ENCODE data around the gene PCDHGC5. TPM values are rescaled to one million over a fixed set of nuclear protein-coding genes. Genes with fewer than 3 reads are reported as not detected.

PCDHGC5 gene
- total and polyA plus RNA-seq, 2 experiments from 2014 or later: 0.16 to 1.5 TPM

GRCh38 chr5:141465351-141465750 is 23.5 kb upstream of the PCDHGC5 start:
- no peaks in the 10 kb centered on the region for H3F3A ChIP-seq (replicated peaks; ENCODE audit: low read depth)
- no peaks in the 10 kb centered on the region for H3K4me1 Mint-ChIP-seq
- H3K9me2 ChIP-seq (ENCODE audit: insufficient read depth): no peaks in the 10 kb centered on the region
- no peak overlapping the region for H2AFZ ChIP-seq
- DNase-seq (ENCODE audit: low spot score) (no peak), ATAC-seq (no peak)
- H3K4me2 ChIP-seq: no peak overlapping the region
- H3K27ac Mint-ChIP-seq: 0 out of 2 replicates have a peak overlapping the region, but pooled peaks have one; percentile 11
- H3K4me1 ChIP-seq (ENCODE audit: insufficient read depth): no peaks in the 10 kb centered on the region
- TF ChIP-seq CREB1 (CRISPR knock-in tag; IDR thresholded peaks at IDR 0.05; ENCODE audit: low read depth): no peak
- no peak for TF ChIP-seq JUNB (IDR thresholded peaks at IDR 0.05; ENCODE audit: unreplicated experiment)
- TF ChIP-seq POLR2AphosphoS5 (IDR thresholded peaks at IDR 0.05; ENCODE audit: low read depth): no peak
- H3K36me3 ChIP-seq (ENCODE audit: insufficient read depth): no peaks in the 10 kb centered on the region
- no peaks in the 10 kb centered on the region; the same call in 1 of the 2 replicates for H3K79me2 ChIP-seq (replicated peaks; ENCODE audit: insufficient read depth)
- no peak overlapping the region for H3K4me3 Mint-ChIP-seq
- H4K20me1 ChIP-seq (replicated peaks; ENCODE audit: insufficient read depth): no peaks in the 10 kb centered on the region
- H3K4me3 ChIP-seq: no peak overlapping the region
- H3K9me3 Mint-ChIP-seq: no peaks in the 10 kb centered on the region
- no peak overlapping the region for H3K27ac ChIP-seq (ENCODE audit: low read depth)
- no peaks in the 10 kb centered on the region for H3K27me3 ChIP-seq (ENCODE audit: insufficient read depth)
- no peaks in the 10 kb centered on the region for H3K27me3 Mint-ChIP-seq (ENCODE audit: insufficient read depth, low read depth, poor library complexity)
- peaks cover 3% of the 10 kb centered on the region; the same call in 1 of the 3 replicates for H3K36me3 Mint-ChIP-seq (ENCODE audit: low read depth)

- Histone ChIP-seq H3K4me3 (peak within 1 kb of the TSS; percentile 66), H3K9me2 (ENCODE audit: insufficient read depth) (no peaks in the 10 kb centered on the region), H3K36me3 (ENCODE audit: insufficient read depth) (no peaks in the 10 kb centered on the region), H3F3A (replicated peaks; ENCODE audit: low read depth) (0 out of 2 replicates have a peak, but pooled peaks cover 4% of the 10 kb centered on the region), H2AFZ (peak within 1 kb of the TSS; percentile 89), H3K4me2 (peak within 1 kb of the TSS; percentile 83), H3K79me2 (replicated peaks; ENCODE audit: insufficient read depth) (no peaks in the 10 kb centered on the region; the same call in none of the 2 replicates), H4K20me1 (replicated peaks; ENCODE audit: insufficient read depth) (peaks cover 19% of the 10 kb centered on the region), H3K27ac (ENCODE audit: low read depth) (no peak within 1 kb of the TSS), H3K4me1 (ENCODE audit: insufficient read depth) (no peaks in the 10 kb centered on the region; the same call in 1 of the 2 replicates), H3K27me3 (ENCODE audit: insufficient read depth) (peaks cover 39% of the 10 kb centered on the region)
- peaks cover 27% of the 10 kb centered on the region for H3K27me3 Mint-ChIP-seq (ENCODE audit: insufficient read depth, low read depth, poor library complexity)
- H3K9me3 Mint-ChIP-seq: peaks cover 26% of the 10 kb centered on the region
- TF ChIP-seq ZNF331 (CRISPR knock-in tag; IDR thresholded peaks at IDR 0.05; ENCODE audit: low read depth) (no peak), CTCF (conservative IDR thresholded peaks at IDR 0.05; ENCODE audit: low read depth in 2 of 2) (peak in 1 of 2 experiments; percentile 59; a peak in 2 of 4 replicates)
- no peak within 1 kb of the TSS; the same call in 1 of the 2 replicates for H3K27ac Mint-ChIP-seq
- peaks cover 26% of the 10 kb centered on the region for H3K36me3 Mint-ChIP-seq (ENCODE audit: low read depth)
- ATAC-seq: peak; percentile 95
- H3K4me3 Mint-ChIP-seq: peak within 1 kb of the TSS; percentile 92
- H3K4me1 Mint-ChIP-seq: peaks cover 21% of the 10 kb centered on the region
- peak; percentile 95 for DNase-seq (ENCODE audit: low spot score)
Observed at GRCh38 chr5:141475625-141476131, 13.2 kb upstream of the PCDHGC5 start, which contains the start of gene PCDHGC3. TSS of gene PCDHGC3 (plus strand) at chr5:141475966. CDS start at chr5:141476117, 151 bp downstream.

GRCh38 chr5:141476132-141476911 is 12.6 kb upstream of the PCDHGC5 start:
- Histone ChIP-seq H3F3A (replicated peaks; ENCODE audit: low read depth) (0 out of 2 replicates have a peak, but pooled peaks cover 4% of the 10 kb centered on the region), H4K20me1 (replicated peaks; ENCODE audit: insufficient read depth) (peaks cover 19% of the 10 kb centered on the region), H3K79me2 (replicated peaks; ENCODE audit: insufficient read depth) (no peaks in the 10 kb centered on the region; the same call in none of the 2 replicates), H3K36me3 (ENCODE audit: insufficient read depth) (no peaks in the 10 kb centered on the region), H3K4me3 (peak overlapping the region; percentile 66), H3K4me2 (peak overlapping the region; percentile 83), H3K4me1 (ENCODE audit: insufficient read depth) (no peaks in the 10 kb centered on the region; the same call in 1 of the 2 replicates), H3K27ac (ENCODE audit: low read depth) (no peak overlapping the region), H3K27me3 (ENCODE audit: insufficient read depth) (peaks cover 39% of the 10 kb centered on the region), H2AFZ (peak overlapping the region; percentile 89), H3K9me2 (ENCODE audit: insufficient read depth) (no peaks in the 10 kb centered on the region)
- Mint-ChIP-seq H3K27me3 (ENCODE audit: insufficient read depth, low read depth, poor library complexity) (peaks cover 27% of the 10 kb centered on the region), H3K9me3 (peaks cover 26% of the 10 kb centered on the region), H3K27ac (no peak overlapping the region), H3K36me3 (ENCODE audit: low read depth) (peaks cover 26% of the 10 kb centered on the region), H3K4me3 (peak overlapping the region; percentile 92), H3K4me1 (peaks cover 21% of the 10 kb centered on the region)
- ATAC-seq (peak; percentile 51), DNase-seq (ENCODE audit: low spot score) (peak; percentile 64)
- TF ChIP-seq JUNB (IDR thresholded peaks at IDR 0.05; ENCODE audit: unreplicated experiment) (no peak), ETS1 (IDR thresholded peaks at IDR 0.05) (no peak), CTCF (conservative IDR thresholded peaks at IDR 0.05; ENCODE audit: low read depth in 2 of 2) (no peak), ZNF114 (CRISPR knock-in tag; IDR thresholded peaks at IDR 0.05) (no peak), EZH2phosphoT487 (IDR thresholded peaks at IDR 0.05; ENCODE audit: unreplicated experiment) (no peak), NANOG (IDR thresholded peaks at IDR 0.05; ENCODE audit: borderline replicate concordance) (no peak), EZH2 (IDR thresholded peaks at IDR 0.05; ENCODE audit: low read depth, unreplicated experiment) (no peak)
